Pancreas (tissue), 10 donors: ENCODE measurements around the gene SMCO4. TPM values are rescaled to one million over a fixed set of nuclear protein-coding genes. Genes with fewer than 3 reads are reported as not detected.

Experiments used
- ATAC-seq, 4 donors: fragments of 200-7000 bp; cut with Tn5 transposase; one replicate each; pipeline versions ENCODE4 v1.8.0 to v1.9.1; 2020; ENCODE audit warnings: mild to moderate bottlenecking in 4 of 4, moderate library complexity in 4 of 4
- DNase-seq, 6 donors: peaks; one replicate each; pipeline ENCODE4 v3.0.0-alpha.2; 2020
- FAIRE-seq: peaks from 2 replicates; lab custom pipeline; 2012; peaks lifted over from hg19 to GRCh38; lab: Jason Lieb, UNC
- H3K27ac ChIP-seq, 4 donors: fragments of 200-600 bp; sonication (generic); 1 replicate in 3 of 4; 2 replicates in 1 of 4; pipeline versions ENCODE4 v1.5.0 to v1.8.0; 2020
- H3K27me3 ChIP-seq, 4 donors: fragments of 200-600 bp; one replicate each; pipeline ENCODE4 v1.8.0; 2021
- H3K36me3 ChIP-seq, 3 donors: fragments of 200-600 bp; sonication (generic) in 1 of 3; one replicate each; pipeline versions ENCODE4 v1.5.0 to v1.8.0; 2020 to 2021
- H3K4me1 ChIP-seq, 3 donors: fragments of 200-600 bp; one replicate each; pipeline ENCODE4 v1.8.0; 2021
- H3K4me3 ChIP-seq, 4 donors: fragments of 200-600 bp; sonication (generic) in 2 of 4; one replicate each; pipeline versions ENCODE4 v1.5.0 to v1.8.0; 2020 to 2021
- H3K9me3 ChIP-seq, 4 donors: fragments of 200-600 bp; one replicate each; pipeline ENCODE4 v1.8.0; 2021
- WGBS, 2 donors: extraction: QIAGEN DNeasy Blood & Tissue Kit; methylation state at CpG; one replicate each; pipeline ENCODE4 v1.1.7; 2013; 5-methylcytosine and 5-hydroxymethylcytosine counted together
- intact Hi-C, 3 donors: fragments of 100-400 bp; cut with DNase I; formaldehyde crosslinking; loops; one replicate each; pipeline versions ENCODE4 v1.11.1 to v1.14.2; 2022
- polyA plus RNA-seq, 2 donors: library from polyadenylated mRNA; stranded (reverse); fragments of 200-250 nt; gene quantifications; one replicate each; pipeline ENCODE4 v1.2.3, GENCODE V29; 2013
- total RNA-seq, 6 donors: library from RNA; stranded (reverse); fragmentation: NEBNext Ultra II Directional in 4 of 6; extraction: Animal tissue kit (Norgen Biotek cat#: 25700) in 4 of 6; gene quantifications; one replicate each; pipeline versions ENCODE4 v1.2.1 to v1.2.4, GENCODE V29; 2021 to 2023
- TF ChIP-seq, protein P1 (sequence below), 4 donors: fragments of 200-600 bp; sonication (generic) in 3 of 4; IDR thresholded peaks; one replicate each; pipeline versions ENCODE4 v1.5.0 to v1.8.0; 2021; ENCODE audit warnings: antibody characterized with exemption in 4 of 4
- donor health status: healthy with polysubstance abuse.
- donor health status: DM: no; HTN: no; CAD: no; lungs with moderate emphysema.
- donor health status: DM: no; HTN: no; CAD: no.
- donor health status: control.
- donor health status: control.
- donor health status: Bipolar disorder and iron deficiency.
- donor health status: DM: yes; HTN: yes; CAD: no.
- donor health status: DM: no; HTN: no; CAD: no.
- donor health status: DM: no; HTN: no; CAD: no.
- donor health status: DM: yes; HTN: yes; CAD: no.

SMCO4 gene
- total and polyA plus RNA-seq, 8 donors = 15.6 to 41.8 (median 19.6) TPM

GRCh38 chr11:93548679-93549319, 5.6 kb upstream of the SMCO4 start:
- intact Hi-C loops = loop anchor here (10.0 kb wide), 3 partner anchors 86 to 314 kb away; no protein-coding TSS in a partner anchor
- Histone ChIP-seq H3K27me3 (no peaks in the 10 kb centered on the region), H3K27ac (no peak overlapping the region), H3K9me3 (no peaks in the 10 kb centered on the region), H3K36me3 (no peaks in the 10 kb centered on the region), H3K4me3 (no peak overlapping the region), H3K4me1 (no peaks in the 10 kb centered on the region)
- DNase-seq (no peak), FAIRE-seq (no peak), ATAC-seq (no peak)
- TF ChIP-seq, protein P1, sequence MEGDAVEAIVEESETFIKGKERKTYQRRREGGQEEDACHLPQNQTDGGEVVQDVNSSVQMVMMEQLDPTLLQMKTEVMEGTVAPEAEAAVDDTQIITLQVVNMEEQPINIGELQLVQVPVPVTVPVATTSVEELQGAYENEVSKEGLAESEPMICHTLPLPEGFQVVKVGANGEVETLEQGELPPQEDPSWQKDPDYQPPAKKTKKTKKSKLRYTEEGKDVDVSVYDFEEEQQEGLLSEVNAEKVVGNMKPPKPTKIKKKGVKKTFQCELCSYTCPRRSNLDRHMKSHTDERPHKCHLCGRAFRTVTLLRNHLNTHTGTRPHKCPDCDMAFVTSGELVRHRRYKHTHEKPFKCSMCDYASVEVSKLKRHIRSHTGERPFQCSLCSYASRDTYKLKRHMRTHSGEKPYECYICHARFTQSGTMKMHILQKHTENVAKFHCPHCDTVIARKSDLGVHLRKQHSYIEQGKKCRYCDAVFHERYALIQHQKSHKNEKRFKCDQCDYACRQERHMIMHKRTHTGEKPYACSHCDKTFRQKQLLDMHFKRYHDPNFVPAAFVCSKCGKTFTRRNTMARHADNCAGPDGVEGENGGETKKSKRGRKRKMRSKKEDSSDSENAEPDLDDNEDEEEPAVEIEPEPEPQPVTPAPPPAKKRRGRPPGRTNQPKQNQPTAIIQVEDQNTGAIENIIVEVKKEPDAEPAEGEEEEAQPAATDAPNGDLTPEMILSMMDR (IDR thresholded peaks at IDR 0.05) = no peak
- WGBS, 2 donors = 64 to 73% methylated on average over 6 of the region's 6 CpGs

- no peak for ATAC-seq
- Histone ChIP-seq H3K27me3 (no peaks in the 10 kb centered on the region), H3K9me3 (no peaks in the 10 kb centered on the region), H3K36me3 (no peaks in the 10 kb centered on the region), H3K27ac (no peak overlapping the region), H3K4me3 (no peak overlapping the region), H3K4me1 (no peaks in the 10 kb centered on the region)
- TF ChIP-seq, protein P1 (IDR thresholded peaks at IDR 0.05) = no peak
- no peak for FAIRE-seq
- 67 to 71% methylated on average over 2 of the region's 2 CpGs for WGBS, 2 donors
- intact Hi-C loops = loop anchor here (10.0 kb wide), 3 partner anchors 87 to 313 kb away; no protein-coding TSS in a partner anchor
- DNase-seq = no peak
Measured at GRCh38 chr11:93547773-93548172, 4.6 kb upstream of the SMCO4 start.

DNA sequence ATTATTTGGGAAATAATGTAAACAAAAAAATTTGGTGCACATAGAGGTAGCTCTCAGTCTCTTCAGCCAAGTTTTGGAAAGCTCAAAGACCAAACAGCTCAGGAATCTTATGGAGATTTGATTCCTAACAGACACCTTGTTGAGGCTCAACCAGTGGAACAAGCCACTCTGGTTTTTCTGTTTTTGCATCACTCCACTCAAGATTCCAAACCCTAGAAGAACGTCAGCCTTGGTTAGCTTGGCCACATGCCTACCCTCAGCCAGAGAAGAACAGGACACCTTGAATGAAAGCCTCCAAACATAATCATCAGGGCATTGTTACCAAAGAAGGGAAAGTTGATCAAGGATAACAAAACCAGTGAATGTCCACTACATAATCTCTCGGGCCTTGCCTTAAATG, 3.8 kb upstream of the SMCO4 start:
- no peak for ATAC-seq
- DNase-seq = no peak
- Histone ChIP-seq H3K36me3 (no peaks in the 10 kb centered on the region), H3K4me3 (no peak overlapping the region), H3K27ac (no peak overlapping the region), H3K4me1 (no peaks in the 10 kb centered on the region), H3K9me3 (no peaks in the 10 kb centered on the region), H3K27me3 (no peaks in the 10 kb centered on the region)
- WGBS, 2 donors = 53 to 59% methylated on average over 2 of the region's 2 CpGs
- intact Hi-C loops = loop anchor here (10.0 kb wide), 3 partner anchors 88 to 312 kb away; no protein-coding TSS in a partner anchor
- FAIRE-seq = no peak
- TF ChIP-seq, protein P1 (IDR thresholded peaks at IDR 0.05) = no peak

- no peaks in the 10 kb centered on the region for H3K9me3 ChIP-seq
- DNase-seq = no peak
- no peaks in the 10 kb centered on the region for H3K27me3 ChIP-seq
- FAIRE-seq = no peak
- intact Hi-C loops = loop anchor here (10.0 kb wide), 3 partner anchors 89 to 311 kb away; no protein-coding TSS in a partner anchor
- ATAC-seq = no peak
- H3K36me3 ChIP-seq = no peaks in the 10 kb centered on the region
- H3K4me1 ChIP-seq = peaks cover 0 to 13% (median 0%) of the 10 kb centered on the region in 3 donors
- WGBS, 2 donors = 46 to 52% methylated on average over 2 of the region's 2 CpGs
- TF ChIP-seq, protein P1 (IDR thresholded peaks at IDR 0.05) = no peak
- no peak overlapping the region for H3K4me3 ChIP-seq
- no peak overlapping the region for H3K27ac ChIP-seq
Measured at GRCh38 chr11:93545566-93545965, 2.4 kb upstream of the SMCO4 start.

- TF ChIP-seq, protein P1 (IDR thresholded peaks at IDR 0.05) = no peak
- Histone ChIP-seq H3K27ac (peak overlapping the region; percentile 75 to 90 (median 85)), H3K9me3 (no peaks in the 10 kb centered on the region), H3K4me3 (peak overlapping the region; percentile 63 to 90 (median 83)), H3K36me3 (no peaks in the 10 kb centered on the region), H3K27me3 (no peaks in the 10 kb centered on the region), H3K4me1 (peaks cover 0 to 22% (median 0%) of the 10 kb centered on the region in 3 donors)
- intact Hi-C loops = loop anchor here (10.0 kb wide), 3 partner anchors 92 to 308 kb away; no protein-coding TSS in a partner anchor
- ATAC-seq (peak; percentile 45 to 68 (median 56)), DNase-seq (peak; percentile 37 to 84 (median 60)), FAIRE-seq (no peak)
- WGBS, 2 donors = 1% methylated on average over 45 to 59 of the region's 59 CpGs
Measured at GRCh38 chr11:93542811-93543229, 371 bp downstream of the SMCO4 start.
